ENCODE measurements around the gene AP5B1.

GRCh38 chr11:65802841-65803240 is 22.1 kb upstream of the AP5B1 start:
- TF ChIP-seq POLR2A (IDR thresholded peaks at IDR 0.05), result no peak
- TF ChIP-seq CTCF (IDR thresholded peaks at IDR 0.05), result no peak
